DMS53 treated with DMSO at 0.1 percent for 48 hours (cell line): ENCODE results near the gene JUND.

Source experiments
- DNase-seq: peaks from one replicate; lab custom pipeline; 2025; ENCODE audit not compliant: unreplicated experiment; lab: John Stamatoyannopoulos, UW

JUND gene

DNA sequence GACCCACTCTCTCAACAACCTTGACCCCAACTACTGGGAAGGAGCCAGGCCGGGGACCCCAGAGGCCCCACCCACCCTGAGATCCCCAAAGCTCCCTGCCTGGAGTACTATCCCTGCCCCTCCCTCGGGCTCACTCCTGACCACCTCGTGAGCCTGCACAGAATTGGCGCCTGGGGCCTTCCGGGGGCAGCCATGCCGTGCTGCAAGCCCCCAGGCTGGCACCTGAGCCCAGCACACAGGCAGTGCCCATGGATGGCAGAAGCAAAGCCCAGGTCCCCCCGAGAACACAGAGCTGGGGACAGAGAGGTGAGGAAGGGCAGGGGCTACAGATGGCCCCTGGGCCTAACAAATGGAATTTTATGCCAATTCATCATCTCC lies 27.5 kb upstream of the JUND start:
- no peak for DNase-seq

DNA sequence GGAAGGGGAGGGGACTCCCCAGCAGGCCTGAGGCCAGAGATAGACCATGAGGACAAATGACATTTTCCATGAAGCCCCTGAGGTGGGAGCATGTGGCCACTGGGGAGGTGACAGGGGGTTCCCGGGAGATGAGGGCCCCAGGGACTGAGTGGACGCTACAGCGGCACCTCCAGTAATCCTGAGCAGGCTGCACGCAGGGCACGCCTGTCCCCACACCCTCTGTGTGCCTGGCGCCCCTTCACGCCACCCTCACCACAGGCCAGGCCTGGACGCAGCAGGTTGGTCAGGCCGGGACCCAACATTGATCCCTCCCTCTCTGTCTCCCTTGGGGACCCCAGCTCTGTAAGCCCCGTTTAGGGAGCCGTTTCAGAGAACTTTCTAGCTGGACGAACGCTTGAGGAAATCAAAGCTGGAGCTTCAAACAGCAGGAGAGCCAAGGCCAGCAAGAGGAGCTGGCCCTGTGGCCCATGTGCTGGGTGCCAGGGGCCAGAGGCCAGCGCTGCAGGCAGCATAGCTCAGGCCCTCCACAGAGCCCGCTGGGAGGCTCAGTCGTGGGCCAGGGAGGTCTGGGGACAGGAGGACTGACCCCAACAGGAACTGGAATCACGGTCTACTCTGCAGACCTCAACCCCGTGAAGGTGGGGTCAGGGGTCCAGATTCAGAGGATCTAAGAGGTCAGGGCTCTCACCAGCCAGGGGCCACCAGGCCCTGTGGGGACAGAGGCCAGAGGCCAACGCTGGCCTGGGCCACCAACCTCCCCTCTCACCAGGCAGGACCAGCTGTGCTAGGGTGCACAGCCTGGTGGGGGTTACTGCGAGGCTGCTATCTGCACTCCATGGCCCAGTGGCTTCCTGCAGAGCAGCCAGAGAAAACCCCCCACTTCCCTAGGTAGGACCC lies 26.9 kb upstream of the JUND start:
- DNase-seq, result no peak

DNA sequence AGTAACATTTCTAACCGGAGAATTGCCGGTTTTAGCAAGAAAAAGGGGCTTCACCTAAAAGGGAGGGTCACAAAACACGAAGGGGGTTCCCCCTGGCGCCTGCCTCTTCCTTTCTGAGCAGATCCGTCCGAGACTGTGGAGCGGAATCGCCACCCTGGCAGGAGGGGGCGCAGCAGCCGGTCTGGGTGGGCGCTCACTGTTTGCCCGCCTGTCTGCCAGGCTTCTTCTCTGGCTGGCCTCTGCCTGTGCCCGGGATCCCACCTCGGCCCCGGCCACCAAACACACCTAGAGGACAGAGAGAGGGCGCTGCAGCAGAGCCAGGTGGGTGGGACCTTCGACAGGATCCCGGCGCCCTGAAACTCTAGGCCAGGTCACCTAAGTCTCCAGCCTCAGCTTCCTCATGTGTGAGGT lies 25.9 kb upstream of the JUND start:
- no peak for DNase-seq

DNA sequence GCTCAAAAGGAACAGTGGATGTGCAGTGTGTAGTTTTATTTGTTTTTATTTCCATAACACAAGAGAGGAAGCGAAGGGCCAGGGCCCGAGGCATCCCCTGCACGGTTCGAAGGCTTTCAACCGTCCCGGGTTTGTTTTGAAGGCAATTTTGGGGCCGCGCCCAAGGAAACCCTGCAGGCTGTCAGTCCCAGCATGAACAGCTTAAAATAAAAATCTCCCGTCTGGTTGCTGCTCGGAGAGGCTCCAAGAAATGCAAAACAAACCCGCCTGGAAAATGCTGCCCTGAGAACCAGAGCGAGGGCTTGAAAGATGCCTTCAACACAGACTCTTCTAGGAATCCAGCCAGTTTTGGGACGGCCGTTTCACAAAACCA lies 25.5 kb upstream of the JUND start:
- DNase-seq, result no peak

DNA sequence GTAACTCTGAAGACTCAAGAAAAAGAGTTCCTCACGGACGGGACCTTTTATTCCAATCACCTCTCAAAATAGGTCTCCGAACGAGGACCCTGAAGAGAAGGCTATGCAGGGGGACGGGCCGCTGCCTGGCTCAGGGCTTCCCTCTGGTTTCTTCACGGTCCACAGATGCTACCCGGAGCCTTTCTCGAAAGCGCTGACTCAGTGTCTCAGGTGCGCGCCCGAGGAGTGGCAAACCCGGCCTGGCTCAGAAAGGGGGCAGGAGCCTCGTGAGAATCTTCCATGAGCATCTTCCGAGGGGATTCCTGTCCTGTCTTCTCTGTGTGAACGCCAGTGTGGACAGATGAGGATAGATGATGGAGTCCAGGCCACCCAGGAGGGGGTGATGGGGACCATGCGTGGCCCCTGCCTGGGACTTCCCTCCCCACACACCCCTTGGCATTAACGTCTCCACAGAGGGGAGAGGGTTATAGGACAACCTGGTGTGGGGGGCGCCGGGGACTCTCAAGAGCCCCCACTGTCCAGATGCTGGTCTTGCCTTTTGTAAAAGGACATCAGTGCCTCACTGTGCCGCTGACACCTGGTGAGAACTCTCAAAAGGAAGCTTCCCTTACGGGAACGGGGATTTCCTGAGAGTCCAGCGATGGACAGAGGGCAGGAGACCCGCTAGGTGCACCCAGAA lies 24.9 kb upstream of the JUND start:
- no peak for DNase-seq

DNA sequence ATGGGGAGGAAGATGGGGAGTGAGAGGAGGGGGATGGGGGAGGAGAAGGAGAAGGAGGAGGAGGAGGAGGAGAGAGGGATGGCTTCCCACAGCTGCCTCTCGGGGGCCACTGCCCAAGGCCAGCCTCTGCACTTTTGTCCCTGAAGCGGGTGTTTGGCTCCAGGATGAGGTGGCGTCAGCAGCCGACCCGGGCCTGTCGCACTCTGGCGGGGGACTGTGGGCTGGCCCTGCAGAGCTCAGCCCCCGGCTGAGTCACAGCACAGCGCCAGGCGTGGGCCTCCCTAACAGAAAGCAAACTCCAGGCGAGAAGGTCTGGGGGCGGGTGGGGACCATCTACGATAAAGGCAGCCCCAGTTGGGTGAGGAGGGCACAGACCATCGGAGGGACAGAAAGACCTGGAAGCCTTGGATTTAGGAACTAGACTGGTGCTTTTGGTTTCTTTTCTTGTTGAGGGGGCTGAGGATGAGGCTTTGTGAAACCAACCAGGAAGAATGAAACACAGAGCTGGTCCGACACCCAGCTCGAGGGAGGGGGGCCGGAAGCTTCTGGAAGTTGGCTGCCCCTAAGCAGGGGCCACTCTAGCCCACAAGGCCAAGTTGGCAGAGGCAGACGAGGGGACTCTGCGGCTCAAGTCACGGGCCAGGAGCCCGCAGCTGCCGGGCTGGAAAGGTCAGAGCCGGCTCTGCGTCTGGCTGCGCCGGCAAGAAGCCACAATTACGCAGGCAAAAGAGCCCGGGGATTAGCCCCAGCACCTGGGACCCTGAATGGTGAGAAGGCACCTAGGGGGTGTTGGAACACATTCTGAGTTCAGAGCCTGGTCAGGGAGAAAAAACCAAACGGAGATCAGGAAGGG lies 23.3 kb upstream of the JUND start:
- DNase-seq, result peak; percentile 64

DNA sequence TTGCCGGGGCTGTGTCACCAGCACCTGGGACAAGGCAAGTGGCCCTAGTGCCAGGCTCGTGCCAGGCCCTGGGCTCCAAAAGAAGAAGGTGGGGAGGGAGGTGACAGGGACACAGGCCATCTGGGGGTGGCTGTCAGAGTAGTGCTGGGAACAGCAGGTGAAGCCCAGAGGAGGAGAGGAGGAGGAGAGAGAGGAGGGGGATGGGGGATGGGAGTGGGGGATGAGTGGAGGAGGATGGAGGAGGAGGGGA lies 22.7 kb upstream of the JUND start:
- no peak for DNase-seq

DNA sequence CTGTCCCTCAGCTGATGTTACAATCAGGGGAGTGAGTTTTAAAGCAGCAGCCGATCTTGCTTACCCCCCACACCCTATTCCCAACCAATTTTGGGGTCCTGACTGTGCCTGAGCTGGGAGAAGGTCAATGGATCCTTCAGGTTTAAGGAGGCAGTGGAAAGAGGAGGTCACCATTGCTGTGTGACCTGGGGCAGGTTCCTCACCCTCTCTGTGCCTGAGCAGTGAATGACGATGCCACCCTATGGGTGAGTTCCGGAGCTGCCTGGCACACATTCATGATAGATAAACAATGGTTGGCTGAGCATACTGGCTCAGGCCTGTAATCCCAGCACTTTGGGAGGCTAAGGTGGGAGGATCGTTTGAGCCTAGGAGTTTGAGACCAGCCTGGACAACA lies 20.3 kb upstream of the JUND start:
- DNase-seq, result no peak

DNA sequence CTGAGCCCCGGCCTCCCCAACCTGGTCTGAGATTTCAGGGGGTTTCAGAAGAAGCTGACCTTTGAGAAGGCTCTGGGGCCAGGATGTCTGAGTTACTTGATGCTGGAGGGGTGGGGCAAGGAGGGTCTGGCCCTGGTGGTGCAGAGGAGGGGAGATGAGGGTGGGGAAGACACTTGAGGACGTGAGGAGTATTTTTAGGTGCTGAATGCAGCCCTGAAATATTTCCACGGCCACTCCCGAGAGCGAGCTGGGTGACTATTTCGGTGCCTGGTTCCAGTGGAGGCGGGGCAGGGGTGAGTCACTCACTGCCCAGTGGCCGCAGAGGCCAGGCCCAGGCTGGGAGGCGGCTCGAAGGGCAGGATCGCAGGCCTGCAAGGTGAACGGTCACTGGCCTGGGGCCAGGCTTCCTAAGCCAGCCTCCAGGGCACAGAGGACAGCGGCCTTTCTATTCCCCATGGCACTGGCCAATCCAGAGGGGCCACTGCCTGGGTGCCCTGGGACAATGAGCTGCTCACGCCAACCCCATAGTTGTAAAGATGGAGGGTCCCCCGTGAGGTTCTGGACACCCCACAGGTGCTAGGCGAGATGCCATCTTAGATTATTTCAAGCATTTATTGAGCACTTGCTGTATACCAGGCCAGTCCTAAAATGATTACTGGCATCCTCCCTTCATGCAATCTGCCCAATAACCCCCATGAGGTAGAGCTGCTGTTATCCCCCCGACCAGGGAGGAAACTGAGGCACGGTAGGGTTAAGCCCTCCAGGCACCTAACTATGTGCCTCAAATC lies 19.7 kb upstream of the JUND start:
- DNase-seq, result no peak

DNA sequence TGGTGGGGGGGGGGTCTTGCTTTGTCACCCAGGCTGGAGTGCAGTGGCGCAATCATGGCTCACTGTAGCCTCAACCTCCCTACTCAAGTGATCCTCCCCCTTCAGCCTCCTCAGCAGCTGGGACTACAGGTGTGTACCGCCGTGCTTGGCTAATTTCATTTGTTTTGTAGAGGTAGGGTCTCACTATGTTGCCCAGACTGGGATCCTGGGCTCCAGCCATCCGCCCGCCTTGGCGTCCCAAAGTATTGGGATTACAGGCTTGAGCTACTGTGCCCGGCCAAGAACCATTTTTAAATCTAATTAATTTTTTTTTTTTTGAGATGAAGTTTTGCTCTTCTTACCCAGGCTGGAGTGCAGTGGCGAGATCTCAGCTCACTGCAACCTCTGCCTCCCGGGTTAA lies 18.2 kb upstream of the JUND start:
- no peak for DNase-seq

DNA sequence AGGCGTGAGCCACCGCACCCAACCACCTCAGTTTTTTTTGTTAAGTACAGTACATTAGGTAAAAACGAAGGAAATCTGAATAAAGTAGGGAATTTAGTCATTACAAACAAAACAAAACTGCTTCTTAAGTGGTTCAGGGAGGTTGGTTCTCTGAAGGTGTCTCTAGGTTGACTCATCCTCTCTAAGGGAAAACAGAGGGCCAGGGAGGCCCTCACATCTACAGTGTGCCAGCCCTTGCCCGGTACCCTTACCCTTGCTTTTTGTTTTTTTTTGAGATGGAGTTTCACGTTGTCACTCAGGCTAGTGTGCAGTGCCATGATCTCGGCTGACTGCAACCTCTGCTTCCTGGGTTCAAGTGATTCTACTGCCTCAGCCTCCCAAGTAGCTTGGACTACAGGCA lies 17.2 kb upstream of the JUND start:
- DNase-seq, result no peak

DNA sequence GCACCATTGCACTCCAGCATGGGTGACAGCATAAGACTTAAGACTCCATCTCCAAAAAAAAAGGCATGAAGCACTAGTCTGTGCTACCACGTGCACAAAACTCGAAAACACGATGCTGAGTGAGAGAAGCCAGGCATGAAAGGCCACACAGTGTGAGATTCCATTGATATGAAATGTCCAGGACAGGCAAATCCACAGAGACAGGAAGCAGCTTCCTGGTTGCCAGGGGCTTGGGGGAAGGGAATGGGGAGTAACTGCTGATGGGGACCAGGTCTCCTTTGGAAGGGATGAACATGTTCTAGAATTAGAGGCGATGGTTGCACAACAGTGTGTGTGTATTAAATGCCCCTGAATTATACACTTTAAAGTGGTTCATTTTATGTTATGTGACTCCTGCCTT lies 15.9 kb upstream of the JUND start:
- no peak for DNase-seq

DNA sequence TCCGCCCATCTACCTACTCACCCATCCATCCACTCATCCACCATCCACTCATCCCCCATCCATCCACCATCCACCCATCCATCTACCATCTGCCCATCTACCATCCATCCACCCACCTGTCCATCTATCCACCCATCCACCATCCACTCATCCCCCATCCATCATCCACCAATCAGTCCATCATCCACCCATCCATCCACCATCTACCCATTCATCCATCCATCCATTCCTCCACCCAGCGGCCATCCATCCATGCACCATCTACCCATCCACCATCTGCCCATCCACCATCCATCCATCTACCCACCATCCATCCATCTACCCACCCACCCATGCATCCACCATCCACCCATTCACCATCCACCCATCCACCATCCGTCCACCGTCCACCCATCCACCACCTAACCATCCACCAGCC lies 13.6 kb upstream of the JUND start:
- no peak for DNase-seq

DNA sequence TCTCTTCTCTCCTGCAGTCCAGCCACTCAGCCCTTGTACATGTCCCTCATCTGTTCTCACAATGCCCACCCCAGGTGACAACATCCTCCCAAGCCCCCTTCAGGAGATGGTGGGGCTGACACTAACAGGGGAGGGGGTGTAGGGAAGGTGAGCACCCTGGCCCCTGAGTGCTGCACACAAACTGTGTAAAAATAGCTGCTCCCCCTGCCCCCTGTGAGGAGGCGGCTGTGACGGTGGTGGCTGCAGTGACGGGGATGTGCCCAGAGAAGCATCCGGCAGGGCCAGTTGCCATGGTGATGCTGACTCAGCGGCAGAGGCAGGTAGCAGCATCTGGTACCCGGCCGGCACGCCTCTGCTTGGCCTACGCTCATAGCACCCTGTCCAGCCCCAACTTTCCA lies 13.0 kb upstream of the JUND start:
- DNase-seq, result peak; percentile 42

DNA sequence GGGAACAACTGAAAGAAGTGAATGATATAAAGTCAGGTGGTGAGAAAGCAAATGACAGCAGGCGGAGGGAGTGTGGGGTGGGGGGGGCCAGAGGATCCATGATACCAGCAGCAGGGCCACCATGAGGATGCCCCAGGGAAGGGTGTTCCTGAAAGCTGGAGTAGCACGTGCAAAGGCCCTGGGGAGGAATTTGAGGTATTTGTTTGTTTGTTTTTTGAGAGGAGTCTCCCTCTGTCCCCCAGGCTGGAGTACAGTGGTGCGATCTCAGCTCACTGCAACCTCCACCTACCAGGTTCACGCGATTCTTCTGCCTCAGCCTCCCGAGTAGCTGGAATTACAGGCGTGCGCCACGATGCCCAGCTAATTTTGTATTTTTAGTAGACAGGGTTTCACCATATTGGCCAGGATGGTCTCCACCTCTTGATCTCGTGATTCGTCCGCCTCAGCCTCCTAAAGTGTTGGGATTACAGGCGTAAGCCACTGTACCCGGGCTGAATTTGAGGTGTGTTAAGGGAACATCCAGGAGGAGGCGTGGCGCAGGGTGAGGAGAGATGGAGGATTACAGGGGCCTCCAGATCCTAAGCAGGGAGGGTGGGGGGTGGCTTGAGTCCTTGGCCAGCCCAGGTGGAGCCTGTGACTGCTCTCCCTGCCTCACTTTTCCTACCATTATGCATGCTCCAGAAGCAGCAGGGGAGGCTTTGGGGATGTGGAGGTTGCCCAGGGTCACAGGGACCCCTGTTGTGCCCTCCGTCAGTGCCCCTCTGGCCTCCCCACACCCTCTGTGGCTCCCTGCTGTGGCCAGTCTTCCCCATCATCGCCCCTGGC lies 12.4 kb upstream of the JUND start:
- DNase-seq, result no peak

DNA sequence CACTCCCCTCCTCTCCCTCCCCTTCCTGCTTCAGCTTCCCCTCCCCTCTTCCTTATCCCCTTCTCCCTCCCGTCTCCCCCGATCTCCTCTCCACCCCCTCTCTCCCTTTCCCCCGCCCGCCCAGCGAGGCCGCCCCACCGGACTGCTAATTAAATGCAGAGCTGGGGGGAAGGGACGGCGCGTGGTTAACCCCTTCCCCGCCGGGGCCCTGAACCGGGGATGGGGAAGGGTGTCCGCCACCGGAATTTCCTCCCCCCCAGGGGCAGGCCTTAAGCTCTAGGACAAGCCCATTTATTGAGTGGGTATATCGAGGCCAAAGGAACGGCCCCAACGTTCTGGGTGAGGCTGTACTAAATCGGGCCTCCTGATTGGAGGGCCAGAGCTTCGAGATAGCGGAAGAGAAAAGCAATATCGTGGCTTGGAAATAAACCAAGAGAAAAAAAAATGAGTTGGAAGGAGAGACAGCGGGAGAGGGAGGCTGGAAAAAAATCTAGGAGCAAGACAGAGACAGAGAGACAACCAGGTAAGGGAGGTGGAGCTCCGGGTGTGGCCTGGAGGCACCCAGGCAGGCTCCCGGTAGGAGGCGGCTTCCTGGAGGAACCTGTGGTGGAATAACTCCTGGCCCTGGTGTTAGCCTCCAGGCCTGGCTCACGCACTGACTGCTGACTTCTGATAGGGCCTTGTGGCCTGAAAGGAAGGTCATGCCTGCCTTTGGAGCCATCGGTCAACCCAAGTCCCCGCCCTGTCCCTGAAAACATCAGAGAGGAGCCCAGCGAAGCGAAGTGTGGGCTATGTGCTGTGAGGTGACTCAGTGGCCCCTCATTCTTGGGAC lies 11.6 kb upstream of the JUND start:
- DNase-seq, result no peak

DNA sequence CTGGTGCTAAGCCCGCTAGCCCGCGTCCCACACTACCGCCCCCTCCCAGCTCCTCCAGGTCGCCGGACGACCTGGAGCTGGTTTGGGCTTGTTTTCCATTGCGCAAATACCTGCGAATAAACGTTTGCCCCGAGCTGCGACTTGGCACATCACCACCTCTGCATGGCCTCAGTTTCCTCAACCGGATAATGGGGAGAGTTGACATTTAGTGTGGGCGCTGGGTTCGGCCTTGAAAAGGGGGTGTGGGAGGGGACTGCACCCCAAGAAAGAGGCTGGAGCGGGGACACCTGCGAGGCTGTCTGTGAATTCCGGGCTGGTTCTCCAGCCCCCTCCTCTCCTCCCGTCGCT lies 11.0 kb upstream of the JUND start:
- DNase-seq, result no peak

DNA sequence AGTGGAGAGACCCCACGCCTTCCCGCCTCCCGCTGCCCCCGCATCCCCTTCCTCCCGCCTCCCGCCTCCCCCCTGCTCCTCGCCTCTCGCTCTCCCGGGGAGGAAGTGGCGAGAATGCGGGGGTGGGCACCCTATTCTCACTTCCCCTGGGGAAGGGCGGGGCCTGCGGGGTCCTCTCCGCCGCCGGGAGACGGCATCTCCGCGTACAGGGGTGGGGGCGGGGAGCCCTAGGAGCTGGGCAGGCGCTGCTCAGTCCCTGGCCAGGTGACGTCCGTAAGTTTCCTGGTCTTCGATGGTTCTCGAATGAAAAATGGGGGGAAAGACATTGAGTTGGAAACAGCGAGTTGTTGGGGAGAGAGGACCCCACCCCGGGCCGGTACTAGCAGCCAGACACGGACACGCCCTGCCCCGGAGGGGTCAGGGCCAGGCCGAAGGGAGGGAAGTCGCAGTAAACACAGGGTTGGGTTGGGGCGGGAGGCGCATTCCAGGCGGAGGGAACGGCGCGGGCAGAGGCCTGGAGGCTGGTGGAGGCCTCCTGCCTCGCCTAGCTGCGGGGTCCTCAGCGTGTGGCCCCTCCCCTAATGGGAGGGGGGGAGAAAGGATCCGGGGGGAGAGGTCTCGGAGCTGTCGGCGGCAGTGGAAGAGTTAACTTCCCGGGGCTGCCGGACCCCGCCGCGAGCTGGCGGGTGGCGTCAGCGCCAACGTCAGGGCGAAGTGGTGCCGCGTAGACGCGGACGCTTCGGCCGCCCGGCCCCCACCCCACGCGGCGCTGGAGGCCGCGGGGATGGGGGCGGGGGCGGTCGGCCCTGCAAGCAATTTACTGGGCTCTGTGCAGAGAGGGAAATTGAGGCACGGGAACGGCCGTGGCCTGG lies 10.4 kb upstream of the JUND start:
- DNase-seq, result peak; percentile 22
